ENCODE results near the gene MACIR. TPM values are rescaled to one million over a fixed set of nuclear protein-coding genes. Genes with fewer than 3 reads are reported as not detected.
A peak's percentile ranks its signal among the peaks of the same experiment; 100 is the strongest.

Gene MACIR, protein sequence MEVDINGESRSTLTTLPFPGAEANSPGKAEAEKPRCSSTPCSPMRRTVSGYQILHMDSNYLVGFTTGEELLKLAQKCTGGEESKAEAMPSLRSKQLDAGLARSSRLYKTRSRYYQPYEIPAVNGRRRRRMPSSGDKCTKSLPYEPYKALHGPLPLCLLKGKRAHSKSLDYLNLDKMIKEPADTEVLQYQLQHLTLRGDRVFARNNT
- 12.4 to 13.8 TPM (median 13.1 TPM) in 3 replicates for total RNA-seq (2021)
- percentile 94 among the genes with signal in this experiment for Bru-seq, nascent RNA
- long read RNA-seq, experiment 1, transcript C5orf30-203 (3 exons, 1,573 nt): minor isoform, 11 of 74 reads
- long read RNA-seq, experiment 1, transcript C5orf30-201 (3 exons, 3,049 nt): major isoform, 45 of 74 reads
- long read RNA-seq, experiment 1, partial matches to known transcripts: 4 of 74 reads
- long read RNA-seq, experiment 1, other reads (novel, unspliced or antisense): 13 of 74 reads
- long read RNA-seq, experiment 2, transcript C5orf30-201 (3 exons, 3,049 nt): minor isoform, 5 of 30 reads
- long read RNA-seq, experiment 2, transcript C5orf30-203 (3 exons, 1,573 nt): major isoform, 6 of 30 reads
- long read RNA-seq, experiment 2, partial matches to known transcripts: 3 of 30 reads
- long read RNA-seq, experiment 2, other reads (novel, unspliced or antisense): 14 of 30 reads
- long read RNA-seq, experiment 3, transcript C5orf30-201 (3 exons, 3,049 nt): major isoform, 13 of 34 reads
- long read RNA-seq, experiment 3, transcript C5orf30-203 (3 exons, 1,573 nt): minor isoform, 7 of 34 reads
- long read RNA-seq, experiment 3, partial matches to known transcripts: 0 of 34 reads
- long read RNA-seq, experiment 3, other reads (novel, unspliced or antisense): 13 of 34 reads

DNA sequence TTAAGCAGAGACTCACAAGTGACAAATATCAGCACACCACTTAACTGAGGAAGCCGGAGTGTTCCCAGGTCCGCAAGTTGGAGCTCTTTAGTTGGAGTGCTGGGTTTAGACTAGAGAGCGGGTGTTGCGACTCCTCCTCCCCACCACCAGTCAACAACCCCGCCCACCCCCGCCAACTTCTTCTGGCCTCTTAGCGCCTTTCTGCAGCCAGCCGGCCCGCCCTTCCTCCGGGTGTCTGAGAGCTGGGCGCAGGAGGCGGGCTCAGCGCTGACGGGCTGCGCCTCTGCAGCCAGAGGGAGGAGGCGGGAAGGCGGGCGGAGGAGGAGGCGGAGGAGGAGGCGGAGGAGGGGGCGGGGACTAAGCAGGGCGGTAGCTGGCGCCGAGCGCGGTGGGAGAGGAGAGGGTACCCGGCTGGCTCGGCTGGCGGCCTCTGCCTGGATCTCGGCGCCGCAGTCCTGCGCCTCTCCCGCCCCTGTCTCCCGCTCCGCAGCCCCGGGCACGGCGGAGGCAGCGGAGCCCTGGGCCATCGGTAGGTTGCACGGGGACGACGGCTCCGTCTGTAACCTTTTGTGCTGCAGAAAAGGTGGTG is at the start of gene MACIR:
TSS of gene MACIR (plus strand) at position 396 of the 589 bp plus-strand sequence. CDS start 17,157 bp downstream, outside the sequence.
- ChIA-PET POLR2A (interaction anchor here (0.8 to 3.4 kb wide), 15 partner anchors 10 to 228 kb away, joined by 3 to 15 read pairs (median 3); partner anchors contain the start of genes GIN1 and PPIP5K2), CTCF (interaction anchor here (0.6 to 2.7 kb wide), 21 partner anchors 11 to 696 kb away, joined by 3 to 17 read pairs (median 4); partner anchors contain the start of genes GIN1 and PPIP5K2)
- Mint-ChIP-seq H3K4me1 (peaks cover 39% of the 10 kb centered on the region), H3K4me3 (peak within 1 kb of the TSS; percentile 95), H3K36me3 (no peaks in the 10 kb centered on the region), H3K27ac (peak within 1 kb of the TSS; percentile 91), H3K9me3 (no peaks in the 10 kb centered on the region), H3K27me3 (ENCODE audit: low read depth) (no peaks in the 10 kb centered on the region)
- ATAC-seq: peak; percentile 94
- DNase-seq (ENCODE audit: low spot score): peak; percentile 97
- TF ChIP-seq TEAD4 (CRISPR knock-in tag; IDR thresholded peaks at IDR 0.05): no peak
- TF ChIP-seq IRF1 (CRISPR knock-in tag; IDR thresholded peaks at IDR 0.05): no peak
- 0 out of 2 replicates have a peak, but pooled peaks have one; percentile 28 for TF ChIP-seq AFF4 (CRISPR knock-in tag; IDR thresholded peaks at IDR 0.05; ENCODE audit: borderline replicate concordance)
- TF ChIP-seq ETV6 (CRISPR knock-in tag; IDR thresholded peaks at IDR 0.05): peak; percentile 65
- TF ChIP-seq CDX4 (CRISPR knock-in tag; IDR thresholded peaks at IDR 0.05; ENCODE audit: borderline replicate concordance): no peak
- TF ChIP-seq SOX15 (CRISPR knock-in tag; IDR thresholded peaks at IDR 0.05): no peak
- no peak for TF ChIP-seq FOXP1 (CRISPR knock-in tag; IDR thresholded peaks at IDR 0.05; ENCODE audit: borderline replicate concordance)
- TF ChIP-seq SP1 (CRISPR knock-in tag; conservative IDR thresholded peaks at IDR 0.05): peak; percentile 68; the same call in 1 of the 2 replicates
- TF ChIP-seq ZNF138 (CRISPR knock-in tag; conservative IDR thresholded peaks at IDR 0.05): no peak
- TF ChIP-seq SMAD4 (CRISPR knock-in tag; IDR thresholded peaks at IDR 0.05): no peak
- TF ChIP-seq ZNF263 (CRISPR knock-in tag; IDR thresholded peaks at IDR 0.05; ENCODE audit: low read depth): peak; percentile 56
- TF ChIP-seq ZNF317 (CRISPR knock-in tag; IDR thresholded peaks at IDR 0.05; ENCODE audit: borderline replicate concordance, low read depth): 0 out of 2 replicates have a peak, but pooled peaks have one; percentile 26
- no peak for TF ChIP-seq ZMAT4 (CRISPR knock-in tag; IDR thresholded peaks at IDR 0.05)
- no peak for TF ChIP-seq ZSCAN18 (CRISPR knock-in tag; IDR thresholded peaks at IDR 0.05)
- TF ChIP-seq, protein P1, sequence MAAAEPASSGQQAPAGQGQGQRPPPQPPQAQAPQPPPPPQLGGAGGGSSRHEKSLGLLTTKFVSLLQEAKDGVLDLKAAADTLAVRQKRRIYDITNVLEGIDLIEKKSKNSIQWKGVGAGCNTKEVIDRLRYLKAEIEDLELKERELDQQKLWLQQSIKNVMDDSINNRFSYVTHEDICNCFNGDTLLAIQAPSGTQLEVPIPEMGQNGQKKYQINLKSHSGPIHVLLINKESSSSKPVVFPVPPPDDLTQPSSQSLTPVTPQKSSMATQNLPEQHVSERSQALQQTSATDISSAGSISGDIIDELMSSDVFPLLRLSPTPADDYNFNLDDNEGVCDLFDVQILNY (CRISPR knock-in tag; IDR thresholded peaks at IDR 0.05): peak; percentile 89; the same call in 1 of the 2 replicates
- TF ChIP-seq ELF4 (CRISPR knock-in tag; IDR thresholded peaks at IDR 0.05; ENCODE audit: low read depth): 0 out of 2 replicates have a peak, but pooled peaks have one; percentile 21
- peak; percentile 53; the same call in 1 of the 2 replicates for TF ChIP-seq CREM (CRISPR knock-in tag; IDR thresholded peaks at IDR 0.05)
- TF ChIP-seq HMGXB4 (CRISPR knock-in tag; IDR thresholded peaks at IDR 0.05): peak; percentile 61; the same call in 1 of the 2 replicates
- 0 out of 2 replicates have a peak, but pooled peaks have one; percentile 10 for TF ChIP-seq FOXK1 (CRISPR knock-in tag; IDR thresholded peaks at IDR 0.05)
- TF ChIP-seq, protein P2, sequence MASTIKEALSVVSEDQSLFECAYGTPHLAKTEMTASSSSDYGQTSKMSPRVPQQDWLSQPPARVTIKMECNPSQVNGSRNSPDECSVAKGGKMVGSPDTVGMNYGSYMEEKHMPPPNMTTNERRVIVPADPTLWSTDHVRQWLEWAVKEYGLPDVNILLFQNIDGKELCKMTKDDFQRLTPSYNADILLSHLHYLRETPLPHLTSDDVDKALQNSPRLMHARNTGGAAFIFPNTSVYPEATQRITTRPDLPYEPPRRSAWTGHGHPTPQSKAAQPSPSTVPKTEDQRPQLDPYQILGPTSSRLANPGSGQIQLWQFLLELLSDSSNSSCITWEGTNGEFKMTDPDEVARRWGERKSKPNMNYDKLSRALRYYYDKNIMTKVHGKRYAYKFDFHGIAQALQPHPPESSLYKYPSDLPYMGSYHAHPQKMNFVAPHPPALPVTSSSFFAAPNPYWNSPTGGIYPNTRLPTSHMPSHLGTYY (CRISPR knock-in tag; IDR thresholded peaks at IDR 0.05): no peak
